Parathyroid adenoma (tissue), 2 donors: ENCODE results near the gene ARHGAP18.

Experiments used
- H2AFZ ChIP-seq: fragments of 300-600 bp; sonication (generic); one replicate; pipeline ENCODE4 v1.7.0; 2017; ENCODE audit warnings: antibody characterized with exemption, mild to moderate bottlenecking
- H3K27ac ChIP-seq: fragments of 300-600 bp; sonication (generic); one replicate; pipeline ENCODE4 v1.7.0; 2017
- H3K27me3 ChIP-seq: fragments of 300-600 bp; sonication (generic); one replicate; pipeline ENCODE4 v1.7.0; 2017; ENCODE audit warnings: low read length; ENCODE audit not compliant: control insufficient read depth, insufficient read depth
- H3K36me3 ChIP-seq: fragments of 300-600 bp; sonication (generic); one replicate; pipeline ENCODE4 v1.7.0; 2017; ENCODE audit warnings: low read length; ENCODE audit not compliant: control insufficient read depth, insufficient read depth
- H3K4me1 ChIP-seq: fragments of 300-600 bp; sonication (generic); one replicate; pipeline ENCODE4 v1.7.0; 2017; ENCODE audit warnings: control low read depth
- H3K4me2 ChIP-seq: fragments of 300-600 bp; sonication (generic); one replicate; pipeline ENCODE4 v1.7.0; 2017; ENCODE audit warnings: low read length
- H3K4me3 ChIP-seq: fragments of 300-600 bp; sonication (generic); one replicate; pipeline ENCODE4 v1.7.0; 2017; ENCODE audit warnings: low read depth, low read length
- H3K79me2 ChIP-seq: fragments of 300-600 bp; sonication (generic); one replicate; pipeline ENCODE4 v1.7.0; 2017; ENCODE audit warnings: control low read depth
- H3K9ac ChIP-seq: fragments of 300-600 bp; sonication (generic); one replicate; pipeline ENCODE4 v1.7.0; 2017; ENCODE audit warnings: mild to moderate bottlenecking
- H3K9me3 ChIP-seq: fragments of 300-600 bp; sonication (generic); one replicate; pipeline ENCODE4 v1.7.0; 2017; ENCODE audit warnings: low read length; ENCODE audit not compliant: control insufficient read depth
- TF ChIP-seq, protein P1 (sequence below): fragments of 300-600 bp; sonication (generic); IDR thresholded peaks from one replicate; pipeline ENCODE4 v1.7.0; 2017; ENCODE audit warnings: antibody characterized with exemption, mild to moderate bottlenecking
- donor health status: primary hyperparathyroidism.

ARHGAP18 gene

DNA sequence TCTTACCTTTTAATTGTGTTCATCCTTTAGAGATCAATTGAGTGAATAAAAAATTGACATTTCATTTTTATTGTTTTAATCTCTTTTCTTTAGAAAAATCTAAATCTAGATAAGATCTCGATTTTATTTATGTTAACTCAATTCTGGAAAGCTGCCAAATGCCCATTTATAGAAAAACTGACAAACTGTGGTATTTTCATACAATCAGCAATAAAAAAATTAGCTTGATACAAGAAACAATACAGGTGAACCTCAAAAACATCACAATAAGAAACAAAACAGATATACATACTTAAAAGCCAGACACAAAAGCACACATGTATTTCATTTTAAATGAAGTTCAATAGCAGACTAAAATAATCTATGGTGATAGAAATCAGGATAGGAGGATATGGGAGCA, 30.0 kb upstream of the ARHGAP18 start:
- TF ChIP-seq, protein P1, sequence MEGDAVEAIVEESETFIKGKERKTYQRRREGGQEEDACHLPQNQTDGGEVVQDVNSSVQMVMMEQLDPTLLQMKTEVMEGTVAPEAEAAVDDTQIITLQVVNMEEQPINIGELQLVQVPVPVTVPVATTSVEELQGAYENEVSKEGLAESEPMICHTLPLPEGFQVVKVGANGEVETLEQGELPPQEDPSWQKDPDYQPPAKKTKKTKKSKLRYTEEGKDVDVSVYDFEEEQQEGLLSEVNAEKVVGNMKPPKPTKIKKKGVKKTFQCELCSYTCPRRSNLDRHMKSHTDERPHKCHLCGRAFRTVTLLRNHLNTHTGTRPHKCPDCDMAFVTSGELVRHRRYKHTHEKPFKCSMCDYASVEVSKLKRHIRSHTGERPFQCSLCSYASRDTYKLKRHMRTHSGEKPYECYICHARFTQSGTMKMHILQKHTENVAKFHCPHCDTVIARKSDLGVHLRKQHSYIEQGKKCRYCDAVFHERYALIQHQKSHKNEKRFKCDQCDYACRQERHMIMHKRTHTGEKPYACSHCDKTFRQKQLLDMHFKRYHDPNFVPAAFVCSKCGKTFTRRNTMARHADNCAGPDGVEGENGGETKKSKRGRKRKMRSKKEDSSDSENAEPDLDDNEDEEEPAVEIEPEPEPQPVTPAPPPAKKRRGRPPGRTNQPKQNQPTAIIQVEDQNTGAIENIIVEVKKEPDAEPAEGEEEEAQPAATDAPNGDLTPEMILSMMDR, result no peak
- H3K9ac ChIP-seq, result no peak overlapping the region

DNA sequence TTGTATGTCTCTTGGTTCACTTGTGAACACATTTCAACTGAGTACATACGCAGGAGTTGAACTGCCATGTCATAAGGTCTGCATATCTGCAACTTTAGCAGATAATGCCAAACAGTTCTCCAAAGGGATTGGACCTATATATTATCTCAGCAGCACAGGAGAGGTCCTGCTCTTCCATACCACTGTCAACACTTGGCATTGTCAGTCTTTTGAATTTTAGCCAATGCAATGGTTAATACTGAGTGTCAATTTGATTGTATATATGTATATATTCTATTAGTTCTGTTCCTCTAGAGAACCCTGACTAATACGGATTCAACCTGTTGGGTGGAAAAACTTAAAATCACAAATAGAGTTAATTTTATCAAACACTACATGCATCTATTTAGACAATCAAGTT, 26.1 kb upstream of the ARHGAP18 start:
- Histone ChIP-seq H3K4me3 (no peak overlapping the region), H3K9ac (no peak overlapping the region), H3K9me3 (no peaks in the 10 kb centered on the region), H2AFZ (no peak overlapping the region), H3K27me3 (no peaks in the 10 kb centered on the region), H3K36me3 (no peaks in the 10 kb centered on the region), H3K4me1 (no peaks in the 10 kb centered on the region), H3K79me2 (no peaks in the 10 kb centered on the region), H3K27ac (no peak overlapping the region), H3K4me2 (no peak overlapping the region)
- TF ChIP-seq, protein P1, result no peak

More for the DNA sequence above, 30.0 kb upstream of the ARHGAP18 start:
- Histone ChIP-seq H3K79me2 (no peaks in the 10 kb centered on the region), H3K27ac (no peak overlapping the region), H3K4me3 (no peak overlapping the region), H3K4me2 (no peak overlapping the region), H3K9me3 (no peaks in the 10 kb centered on the region), H3K27me3 (no peaks in the 10 kb centered on the region), H3K4me1 (no peaks in the 10 kb centered on the region), H3K36me3 (no peaks in the 10 kb centered on the region), H2AFZ (no peak overlapping the region)

DNA sequence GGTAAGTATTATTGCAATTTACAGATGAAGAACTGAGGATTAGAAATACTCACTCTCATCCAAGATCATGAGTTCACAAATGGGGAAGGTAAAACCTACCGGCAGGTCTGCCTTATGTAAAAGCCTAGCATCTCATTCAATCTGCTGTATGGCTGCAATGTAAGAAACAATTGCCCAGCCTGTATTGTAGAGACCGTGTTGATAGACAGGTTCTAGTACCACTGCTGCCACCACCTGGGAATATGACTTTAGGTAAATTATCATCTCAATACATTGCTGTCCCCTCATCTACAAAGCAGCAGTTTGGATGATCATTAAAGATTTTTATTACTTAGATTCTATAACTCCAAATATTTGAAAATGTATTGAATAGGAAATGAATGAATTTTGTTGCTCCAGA, 23.3 kb upstream of the ARHGAP18 start:
- Histone ChIP-seq H3K79me2 (no peaks in the 10 kb centered on the region), H3K4me3 (no peak overlapping the region), H3K36me3 (no peaks in the 10 kb centered on the region), H3K27ac (no peak overlapping the region), H3K4me1 (no peaks in the 10 kb centered on the region), H3K9me3 (no peaks in the 10 kb centered on the region), H3K4me2 (no peak overlapping the region), H3K9ac (no peak overlapping the region), H3K27me3 (no peaks in the 10 kb centered on the region), H2AFZ (no peak overlapping the region)
- TF ChIP-seq, protein P1, result no peak

DNA sequence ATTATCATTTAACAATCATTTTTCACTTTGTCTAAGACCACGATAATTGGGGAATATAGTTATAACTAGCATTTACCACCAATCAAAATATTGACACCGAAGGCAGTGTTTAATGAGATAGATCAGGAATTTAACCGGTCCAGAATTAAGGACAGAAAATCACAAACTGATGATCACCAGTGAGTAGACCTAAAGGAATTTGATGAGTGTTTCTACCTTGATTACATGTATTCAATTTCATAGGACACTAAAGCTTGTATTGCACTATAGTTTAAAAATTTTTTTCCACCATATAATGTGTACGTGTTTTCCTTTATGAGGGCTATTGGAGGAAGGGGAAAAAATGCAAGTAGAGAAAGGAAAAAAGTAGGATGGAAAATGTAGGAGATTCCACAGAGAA, 22.6 kb upstream of the ARHGAP18 start:
- Histone ChIP-seq H3K36me3 (no peaks in the 10 kb centered on the region), H3K79me2 (no peaks in the 10 kb centered on the region), H3K4me3 (no peak overlapping the region), H3K27me3 (no peaks in the 10 kb centered on the region), H3K9ac (no peak overlapping the region), H3K4me2 (no peak overlapping the region), H2AFZ (no peak overlapping the region), H3K27ac (no peak overlapping the region), H3K4me1 (no peaks in the 10 kb centered on the region), H3K9me3 (no peaks in the 10 kb centered on the region)
- TF ChIP-seq, protein P1, result no peak

DNA sequence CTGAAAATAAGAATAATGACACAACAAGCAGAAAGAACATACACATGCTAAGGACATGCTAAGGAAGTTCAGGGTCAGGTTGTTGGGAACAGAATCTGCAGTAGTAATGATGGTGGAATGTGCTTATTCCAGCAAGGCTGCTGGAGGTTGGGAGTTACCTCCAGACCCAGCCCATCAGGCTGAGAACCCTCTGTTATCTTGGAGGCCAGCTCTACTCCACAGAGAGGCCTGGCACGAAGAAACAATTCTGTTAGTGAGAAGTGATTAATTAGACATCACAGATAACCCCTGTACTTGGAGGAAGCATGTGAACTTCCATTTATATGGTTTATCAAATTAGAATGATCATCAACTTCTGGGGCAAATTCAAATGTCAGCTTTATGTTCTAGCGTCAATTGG, 22.1 kb upstream of the ARHGAP18 start:
- peak overlapping the region; percentile 20 for H2AFZ ChIP-seq

More for the DNA sequence above, 22.1 kb upstream of the ARHGAP18 start:
- Histone ChIP-seq H3K27me3 (no peaks in the 10 kb centered on the region), H3K79me2 (no peaks in the 10 kb centered on the region), H3K27ac (no peak overlapping the region), H3K36me3 (no peaks in the 10 kb centered on the region), H3K4me2 (no peak overlapping the region), H3K4me1 (no peaks in the 10 kb centered on the region), H3K9me3 (no peaks in the 10 kb centered on the region), H3K9ac (no peak overlapping the region), H3K4me3 (no peak overlapping the region)
- TF ChIP-seq, protein P1, result no peak
